SU-DHL-6 (cell line): ENCODE data around the gene MEF2D.

Experiments
- H2AFZ ChIP-seq: fragments of 200-600 bp; sonication (generic); 2 replicates; pipeline ENCODE4 v1.6.1; 2014; ENCODE audit warnings: low read depth, mild to moderate bottlenecking, moderate library complexity, mixed read lengths, antibody characterized with exemption, low read length; ENCODE audit not compliant: severe bottlenecking
- H3F3A ChIP-seq: fragments of 200-600 bp; shearing (Covaris generic); 2 replicates; pipeline ENCODE4 v1.6.0; 2016; ENCODE audit warnings: antibody characterized with exemption, mild to moderate bottlenecking; ENCODE audit not compliant: insufficient read depth
- H3K27ac ChIP-seq: fragments of 200-600 bp; sonication (generic); 2 replicates; pipeline ENCODE4 v1.5.1; 2016; ENCODE audit warnings: low read depth, mild to moderate bottlenecking, low read length, moderate library complexity, mixed read lengths
- H3K27me3 ChIP-seq: fragments of 200-600 bp; sonication (generic), shearing (Covaris generic); 2 replicates; pipeline ENCODE4 v1.6.0; 2014; ENCODE audit warnings: mild to moderate bottlenecking, low read length
- H3K36me3 ChIP-seq: fragments of 200-600 bp; sonication (generic); 2 replicates; pipeline ENCODE4 v1.6.1; 2014; ENCODE audit warnings: mild to moderate bottlenecking, low read length, mixed read lengths
- H3K4me2 ChIP-seq: fragments of 300-600, 200-600 bp; shearing (Covaris generic), sonication (generic); 2 replicates; pipeline ENCODE4 v1.6.0; 2014; ENCODE audit warnings: low read length, low read depth, mild to moderate bottlenecking; ENCODE audit not compliant: poor library complexity, severe bottlenecking
- H3K4me3 ChIP-seq: fragments of 200-600 bp; sonication (generic); 2 replicates; pipeline ENCODE4 v1.5.1; 2014; ENCODE audit warnings: antibody characterized with exemption, low read length, mild to moderate bottlenecking, mixed read lengths; ENCODE audit not compliant: insufficient read depth, poor library complexity, severe bottlenecking
- H3K79me2 ChIP-seq: fragments of 200-600 bp; sonication (generic); 2 replicates; pipeline ENCODE4 v1.6.1; 2014; ENCODE audit warnings: mild to moderate bottlenecking, low read length, moderate library complexity; ENCODE audit not compliant: insufficient read depth
- H3K9ac ChIP-seq: fragments of 200-600 bp; sonication (generic); 2 replicates; pipeline ENCODE4 v1.7.0; 2014; ENCODE audit warnings: mild to moderate bottlenecking, low read length
- H3K9me2 ChIP-seq: fragments of 200-600 bp; sonication (generic); replicated peaks from 2 replicates; pipeline ENCODE4 v1.6.1; 2014; ENCODE audit warnings: low read length; ENCODE audit not compliant: insufficient read depth
- H3K9me3 ChIP-seq: fragments of 200-600 bp; sonication (generic); 2 replicates; pipeline ENCODE4 v1.6.1; 2014; ENCODE audit warnings: low read length, mixed read lengths; ENCODE audit not compliant: insufficient read depth
- H4K20me1 ChIP-seq: fragments of 200-600 bp; sonication (generic); 2 replicates; pipeline ENCODE4 v1.6.1; 2014; ENCODE audit warnings: low read depth, mild to moderate bottlenecking, antibody characterized with exemption, low read length, moderate library complexity, mixed read lengths
- CTCF ChIP-seq: fragments of 200-600 bp; sonication (generic); IDR thresholded peaks from one replicate; pipeline ENCODE4 v1.5.1; 2017; ENCODE audit warnings: antibody characterized with exemption, mild to moderate bottlenecking, low read length, moderate library complexity; ENCODE audit not compliant: insufficient read depth, poor library complexity, severe bottlenecking
- EZH2phosphoT487 ChIP-seq: fragments of 200-600 bp; sonication (generic), shearing (Covaris generic); conservative IDR thresholded peaks from 2 replicates; pipeline ENCODE4 v1.6.1; 2018; ENCODE audit warnings: mild to moderate bottlenecking, antibody characterized with exemption, low read length, moderate library complexity, mixed read lengths

Gene MEF2D

GRCh38 chr1:156430303-156430702 lies 70.3 kb downstream of the MEF2D start:
- no peaks in the 10 kb centered on the region for H3K9me2 ChIP-seq
- TF ChIP-seq EZH2phosphoT487: no peak
- TF ChIP-seq CTCF: no peak
- H3K4me2 ChIP-seq: no peak overlapping the region
- no peak overlapping the region for H3K9ac ChIP-seq
- no peaks in the 10 kb centered on the region for H3K36me3 ChIP-seq
- no peaks in the 10 kb centered on the region for H3F3A ChIP-seq
- H3K27ac ChIP-seq: no peak overlapping the region
- H3K79me2 ChIP-seq: no peaks in the 10 kb centered on the region
- H2AFZ ChIP-seq: no peak overlapping the region
- H3K4me3 ChIP-seq: no peak overlapping the region
- H4K20me1 ChIP-seq: no peaks in the 10 kb centered on the region
- no peaks in the 10 kb centered on the region for H3K9me3 ChIP-seq
- no peaks in the 10 kb centered on the region for H3K27me3 ChIP-seq

- H3K36me3 ChIP-seq: no peaks in the 10 kb centered on the region
- no peak overlapping the region for H3K27ac ChIP-seq
- H3K9me3 ChIP-seq: no peaks in the 10 kb centered on the region
- H3F3A ChIP-seq: no peaks in the 10 kb centered on the region
- H3K79me2 ChIP-seq: no peaks in the 10 kb centered on the region
- H3K4me3 ChIP-seq: no peak overlapping the region
- no peak for TF ChIP-seq EZH2phosphoT487
- no peak for TF ChIP-seq CTCF
- no peak overlapping the region for H3K9ac ChIP-seq
- no peaks in the 10 kb centered on the region for H3K9me2 ChIP-seq
- no peaks in the 10 kb centered on the region for H3K27me3 ChIP-seq
- H2AFZ ChIP-seq: no peak overlapping the region
- no peak overlapping the region for H3K4me2 ChIP-seq
- H4K20me1 ChIP-seq: no peaks in the 10 kb centered on the region
Measured at GRCh38 chr1:156429313-156430060, 71.1 kb downstream of the MEF2D start.

GRCh38 chr1:156428746-156429288 lies 71.8 kb downstream of the MEF2D start:
- Histone ChIP-seq H3F3A (no peaks in the 10 kb centered on the region), H3K36me3 (no peaks in the 10 kb centered on the region), H3K27ac (no peak overlapping the region), H3K9ac (no peak overlapping the region), H3K79me2 (no peaks in the 10 kb centered on the region), H4K20me1 (no peaks in the 10 kb centered on the region), H3K9me2 (no peaks in the 10 kb centered on the region), H2AFZ (no peak overlapping the region), H3K4me2 (no peak overlapping the region), H3K27me3 (no peaks in the 10 kb centered on the region), H3K9me3 (no peaks in the 10 kb centered on the region), H3K4me3 (no peak overlapping the region)
- TF ChIP-seq CTCF (no peak), EZH2phosphoT487 (no peak)
